ENCODE measurements around the gene PPM1H.
"Not testable (repeated sequence)": the region's sequence is repeated elsewhere in the genome, so short reads cannot be mapped to it uniquely, and the experiment has no call there.

PPM1H gene

GRCh38 chr12:62884832-62885231, 50.1 kb downstream of the PPM1H start:
- not testable (repeated sequence) for H3K4me1 ChIP-seq (ENCODE audit: insufficient read depth, low read length); H3K36me3 ChIP-seq (ENCODE audit: insufficient read depth, low read length); H3K9ac ChIP-seq (ENCODE audit: low read depth, low read length); H3K9me3 ChIP-seq (ENCODE audit: control insufficient read depth, insufficient read depth, low read length)

GRCh38 chr12:62882696-62883095, 52.3 kb downstream of the PPM1H start:
- H3K9me3 ChIP-seq (ENCODE audit: control insufficient read depth, insufficient read depth, low read length), result peaks cover 5% of the 10 kb centered on the region; the same call in 1 of the 2 replicates

GRCh38 chr12:62882140-62882539, 52.8 kb downstream of the PPM1H start:
- H3K4me1 ChIP-seq (ENCODE audit: insufficient read depth, low read length), result peaks cover 4% of the 10 kb centered on the region; the same call in 1 of the 2 replicates
- no peak overlapping the region for H3K9ac ChIP-seq (ENCODE audit: low read depth, low read length)
- H3K36me3 ChIP-seq (ENCODE audit: insufficient read depth, low read length), result no peaks in the 10 kb centered on the region
- H3K9me3 ChIP-seq (ENCODE audit: control insufficient read depth, insufficient read depth, low read length), result peaks cover 5% of the 10 kb centered on the region; the same call in 1 of the 2 replicates

More at GRCh38 chr12:62882696-62883095, 52.3 kb downstream of the PPM1H start:
- no peaks in the 10 kb centered on the region for H3K36me3 ChIP-seq (ENCODE audit: insufficient read depth, low read length)
- no peak overlapping the region for H3K9ac ChIP-seq (ENCODE audit: low read depth, low read length)
- H3K4me1 ChIP-seq (ENCODE audit: insufficient read depth, low read length), result peaks cover 4% of the 10 kb centered on the region; the same call in 1 of the 2 replicates

GRCh38 chr12:62879691-62880090, 55.3 kb downstream of the PPM1H start:
- H3K9ac ChIP-seq (ENCODE audit: low read depth, low read length), result no peak overlapping the region
- no peaks in the 10 kb centered on the region for H3K9me3 ChIP-seq (ENCODE audit: control insufficient read depth, insufficient read depth, low read length)
- no peaks in the 10 kb centered on the region for H3K36me3 ChIP-seq (ENCODE audit: insufficient read depth, low read length)
- peaks cover 4% of the 10 kb centered on the region; the same call in 1 of the 2 replicates for H3K4me1 ChIP-seq (ENCODE audit: insufficient read depth, low read length)

GRCh38 chr12:62879228-62879627, 55.7 kb downstream of the PPM1H start:
- H3K9ac ChIP-seq (ENCODE audit: low read depth, low read length); H3K4me1 ChIP-seq (ENCODE audit: insufficient read depth, low read length); H3K9me3 ChIP-seq (ENCODE audit: control insufficient read depth, insufficient read depth, low read length); H3K36me3 ChIP-seq (ENCODE audit: insufficient read depth, low read length): not testable (repeated sequence)

- Histone ChIP-seq H3K9ac (ENCODE audit: low read depth, low read length) (no peak overlapping the region), H3K9me3 (ENCODE audit: control insufficient read depth, insufficient read depth, low read length) (no peaks in the 10 kb centered on the region), H3K36me3 (ENCODE audit: insufficient read depth, low read length) (no peaks in the 10 kb centered on the region), H3K4me1 (ENCODE audit: insufficient read depth, low read length) (peaks cover 4% of the 10 kb centered on the region; the same call in 1 of the 2 replicates)
Measured at GRCh38 chr12:62878211-62878610, 56.7 kb downstream of the PPM1H start.

- no peaks in the 10 kb centered on the region for H3K36me3 ChIP-seq (ENCODE audit: insufficient read depth, low read length)
- H3K4me1 ChIP-seq (ENCODE audit: insufficient read depth, low read length), result peaks cover 4% of the 10 kb centered on the region; the same call in 1 of the 2 replicates
- no peak overlapping the region for H3K9ac ChIP-seq (ENCODE audit: low read depth, low read length)
- H3K9me3 ChIP-seq (ENCODE audit: control insufficient read depth, insufficient read depth, low read length), result no peaks in the 10 kb centered on the region
Measured at GRCh38 chr12:62876938-62877548, 57.9 kb downstream of the PPM1H start.

- no peak overlapping the region for H3K9ac ChIP-seq (ENCODE audit: low read depth, low read length)
- H3K36me3 ChIP-seq (ENCODE audit: insufficient read depth, low read length), result no peaks in the 10 kb centered on the region
- H3K4me1 ChIP-seq (ENCODE audit: insufficient read depth, low read length), result no peaks in the 10 kb centered on the region
- no peaks in the 10 kb centered on the region for H3K9me3 ChIP-seq (ENCODE audit: control insufficient read depth, insufficient read depth, low read length)
Measured at GRCh38 chr12:62873826-62874448, 61.0 kb downstream of the PPM1H start.

GRCh38 chr12:62873116-62873825, 61.7 kb downstream of the PPM1H start:
- Histone ChIP-seq H3K9ac (ENCODE audit: low read depth, low read length) (no peak overlapping the region), H3K9me3 (ENCODE audit: control insufficient read depth, insufficient read depth, low read length) (no peaks in the 10 kb centered on the region), H3K36me3 (ENCODE audit: insufficient read depth, low read length) (no peaks in the 10 kb centered on the region), H3K4me1 (ENCODE audit: insufficient read depth, low read length) (0 out of 2 replicates have a peak, but pooled peaks cover 3% of the 10 kb centered on the region)

- H3K9ac ChIP-seq (ENCODE audit: low read depth, low read length), result no peak overlapping the region
- peaks cover 25% of the 10 kb centered on the region for H3K4me1 ChIP-seq (ENCODE audit: insufficient read depth, low read length)
- H3K36me3 ChIP-seq (ENCODE audit: insufficient read depth, low read length), result no peaks in the 10 kb centered on the region
- no peaks in the 10 kb centered on the region for H3K9me3 ChIP-seq (ENCODE audit: control insufficient read depth, insufficient read depth, low read length)
Measured at GRCh38 chr12:62868820-62869219, 66.1 kb downstream of the PPM1H start.

- Histone ChIP-seq H3K9ac (ENCODE audit: low read depth, low read length) (no peak overlapping the region), H3K36me3 (ENCODE audit: insufficient read depth, low read length) (no peaks in the 10 kb centered on the region), H3K9me3 (ENCODE audit: control insufficient read depth, insufficient read depth, low read length) (no peaks in the 10 kb centered on the region), H3K4me1 (ENCODE audit: insufficient read depth, low read length) (peaks cover 26% of the 10 kb centered on the region)
Measured at GRCh38 chr12:62866451-62867082, 68.4 kb downstream of the PPM1H start.

GRCh38 chr12:62865937-62866336, 69.0 kb downstream of the PPM1H start:
- H3K36me3 ChIP-seq (ENCODE audit: insufficient read depth, low read length), result no peaks in the 10 kb centered on the region
- no peak overlapping the region for H3K9ac ChIP-seq (ENCODE audit: low read depth, low read length)
- peaks cover 28% of the 10 kb centered on the region for H3K4me1 ChIP-seq (ENCODE audit: insufficient read depth, low read length)
- no peaks in the 10 kb centered on the region for H3K9me3 ChIP-seq (ENCODE audit: control insufficient read depth, insufficient read depth, low read length)

- H3K4me1 ChIP-seq (ENCODE audit: insufficient read depth, low read length), result peaks cover 28% of the 10 kb centered on the region
- H3K9ac ChIP-seq (ENCODE audit: low read depth, low read length), result no peak overlapping the region
- no peaks in the 10 kb centered on the region for H3K9me3 ChIP-seq (ENCODE audit: control insufficient read depth, insufficient read depth, low read length)
- no peaks in the 10 kb centered on the region for H3K36me3 ChIP-seq (ENCODE audit: insufficient read depth, low read length)
Measured at GRCh38 chr12:62865065-62865464, 69.9 kb downstream of the PPM1H start.

- Histone ChIP-seq H3K4me1 (ENCODE audit: insufficient read depth, low read length) (peaks cover 28% of the 10 kb centered on the region), H3K9me3 (ENCODE audit: control insufficient read depth, insufficient read depth, low read length) (no peaks in the 10 kb centered on the region), H3K36me3 (ENCODE audit: insufficient read depth, low read length) (no peaks in the 10 kb centered on the region), H3K9ac (ENCODE audit: low read depth, low read length) (no peak overlapping the region)
Measured at GRCh38 chr12:62862259-62862881, 72.6 kb downstream of the PPM1H start.
